Small intestine (tissue), 7 donors: ENCODE measurements around the gene C14orf132. TPM values are rescaled to one million over a fixed set of nuclear protein-coding genes. Genes with fewer than 3 reads are reported as not detected.
A peak's percentile ranks its signal among the peaks of the same experiment; 100 is the strongest.

Experiments used
- DNase-seq, 2 donors: peaks; one replicate each; pipeline versions ENCODE4 v3.0.0 to v3.0.0-alpha.2; 2013
- FAIRE-seq: peaks from 2 replicates; lab custom pipeline; 2012; peaks lifted over from hg19 to GRCh38; lab: Jason Lieb, UNC
- H3K27ac ChIP-seq, 3 donors: one replicate each; pipeline ENCODE4 v1.5.1; 2013; ENCODE audit warnings: low read length in 2 of 3, mild to moderate bottlenecking in 2 of 3, control low read depth in 1 of 3, inconsistent platforms in 1 of 3, low read depth in 1 of 3, moderate library complexity in 1 of 3
- H3K27me3 ChIP-seq, 3 donors: one replicate each; pipeline ENCODE4 v1.6.1; 2013; ENCODE audit warnings: low read length in 3 of 3, inconsistent platforms in 1 of 3; ENCODE audit not compliant: control insufficient read depth in 3 of 3, insufficient read depth in 3 of 3
- H3K36me3 ChIP-seq, 3 donors: one replicate each; pipeline ENCODE4 v1.6.1; 2013; ENCODE audit warnings: low read length in 3 of 3, inconsistent platforms in 1 of 3, low read depth in 1 of 3, mild to moderate bottlenecking in 1 of 3, moderate library complexity in 1 of 3; ENCODE audit not compliant: control insufficient read depth in 3 of 3, insufficient read depth in 2 of 3
- H3K4me1 ChIP-seq, 3 donors: one replicate each; pipeline ENCODE4 v1.6.1; 2013; ENCODE audit warnings: low read length in 2 of 3, inconsistent platforms in 1 of 3, low read depth in 1 of 3, mild to moderate bottlenecking in 1 of 3, moderate library complexity in 1 of 3; ENCODE audit not compliant: control insufficient read depth in 3 of 3, insufficient read depth in 2 of 3
- H3K4me3 ChIP-seq, 3 donors: one replicate each; pipeline ENCODE4 v1.5.1; 2013; ENCODE audit warnings: low read length in 3 of 3, control low read depth in 1 of 3, inconsistent platforms in 1 of 3, low read depth in 1 of 3, mild to moderate bottlenecking in 1 of 3, moderate library complexity in 1 of 3
- H3K9me3 ChIP-seq, 2 donors: one replicate each; pipeline ENCODE4 v1.6.1; 2013; ENCODE audit warnings: low read depth in 1 of 2, low read length in 1 of 2; ENCODE audit not compliant: control insufficient read depth in 2 of 2, insufficient read depth in 1 of 2
- WGBS, 3 donors: extraction: QIAGEN DNeasy Blood & Tissue Kit; methylation state at CpG; one replicate each; pipeline ENCODE4 v1.1.7; 2013; 5-methylcytosine and 5-hydroxymethylcytosine counted together
- polyA plus RNA-seq, 4 donors: library from polyadenylated mRNA; stranded (reverse) in 3 of 4; unstranded in 1 of 4; fragments of 200-250 nt in 3 of 4; fragments of 120-200 nt in 1 of 4; gene quantifications; one replicate each; pipeline versions ENCODE4 v1.2.1 to v1.2.3, GENCODE V29; 2013
- donor health status: healthy with polysubstance abuse.
- donor health status: control.
- donor health status: control.
- donor health status: Bipolar disorder and iron deficiency.
- donor health status: healthy.

C14orf132 gene
- polyA plus RNA-seq, 4 donors, result 0.45 to 10.1 (median 3.9) TPM

DNA sequence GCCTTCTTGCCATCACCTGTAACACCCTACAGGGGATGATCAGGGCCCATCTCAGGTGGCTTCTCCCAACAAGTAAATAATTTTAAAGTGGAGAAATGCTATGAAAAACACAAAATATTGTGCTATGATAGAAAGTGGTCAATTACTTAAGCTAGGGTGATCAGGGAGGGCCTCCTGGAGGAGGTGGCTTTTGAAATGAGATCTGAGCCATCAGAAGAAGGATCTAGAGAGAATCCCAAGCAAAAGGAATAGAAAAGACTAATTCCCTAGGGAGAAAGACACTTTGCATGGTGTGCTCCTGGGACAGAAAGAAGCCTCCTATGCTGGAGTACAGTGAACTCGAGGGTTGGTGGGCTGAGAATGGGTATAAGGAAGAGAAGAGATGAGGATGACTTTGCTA lies 7.5 kb upstream of the C14orf132 start:
- no peaks in the 10 kb centered on the region for H3K9me3 ChIP-seq
- H3K27ac ChIP-seq, result no peak overlapping the region
- FAIRE-seq, result no peak
- 20 to 66% (median 50%) methylated on average over 1 of the region's 1 CpG for WGBS, 3 donors
- H3K4me1 ChIP-seq, result no peaks in the 10 kb centered on the region
- peaks cover 0 to 3% (median 0%) of the 10 kb centered on the region in 3 donors for H3K27me3 ChIP-seq
- H3K36me3 ChIP-seq, result no peaks in the 10 kb centered on the region
- DNase-seq, result no peak
- no peak overlapping the region for H3K4me3 ChIP-seq

DNA sequence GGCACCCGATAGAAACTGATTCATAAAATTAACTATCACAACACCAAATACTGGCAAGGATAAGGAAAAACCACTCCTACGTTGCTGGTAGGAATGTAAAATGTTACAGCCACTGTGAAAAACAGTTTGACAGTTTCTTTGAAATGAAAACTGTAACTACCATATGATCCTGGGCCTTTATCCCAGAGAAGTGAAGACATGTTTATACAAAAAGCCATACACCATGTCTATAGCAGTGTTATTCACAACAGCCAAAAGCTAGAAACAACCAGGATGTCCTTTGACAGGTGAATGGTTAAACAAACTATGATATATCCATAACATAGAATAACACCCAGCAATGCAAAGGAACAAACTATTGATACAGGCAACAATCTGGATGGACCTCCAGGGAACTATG lies 3.7 kb upstream of the C14orf132 start:
- peaks cover 0 to 28% (median 8%) of the 10 kb centered on the region in 3 donors for H3K27me3 ChIP-seq
- peaks cover 0 to 3% of the 10 kb centered on the region in 2 donors for H3K9me3 ChIP-seq
- FAIRE-seq (no peak), DNase-seq (no peak)
- WGBS, 3 donors, result 11 to 47% (median 26%) methylated on average over 2 of the region's 2 CpGs
- peaks cover 0 to 2% (median 0%) of the 10 kb centered on the region in 3 donors for H3K4me1 ChIP-seq
- no peaks in the 10 kb centered on the region for H3K36me3 ChIP-seq
- no peak overlapping the region for H3K27ac ChIP-seq
- H3K4me3 ChIP-seq, result no peak overlapping the region

DNA sequence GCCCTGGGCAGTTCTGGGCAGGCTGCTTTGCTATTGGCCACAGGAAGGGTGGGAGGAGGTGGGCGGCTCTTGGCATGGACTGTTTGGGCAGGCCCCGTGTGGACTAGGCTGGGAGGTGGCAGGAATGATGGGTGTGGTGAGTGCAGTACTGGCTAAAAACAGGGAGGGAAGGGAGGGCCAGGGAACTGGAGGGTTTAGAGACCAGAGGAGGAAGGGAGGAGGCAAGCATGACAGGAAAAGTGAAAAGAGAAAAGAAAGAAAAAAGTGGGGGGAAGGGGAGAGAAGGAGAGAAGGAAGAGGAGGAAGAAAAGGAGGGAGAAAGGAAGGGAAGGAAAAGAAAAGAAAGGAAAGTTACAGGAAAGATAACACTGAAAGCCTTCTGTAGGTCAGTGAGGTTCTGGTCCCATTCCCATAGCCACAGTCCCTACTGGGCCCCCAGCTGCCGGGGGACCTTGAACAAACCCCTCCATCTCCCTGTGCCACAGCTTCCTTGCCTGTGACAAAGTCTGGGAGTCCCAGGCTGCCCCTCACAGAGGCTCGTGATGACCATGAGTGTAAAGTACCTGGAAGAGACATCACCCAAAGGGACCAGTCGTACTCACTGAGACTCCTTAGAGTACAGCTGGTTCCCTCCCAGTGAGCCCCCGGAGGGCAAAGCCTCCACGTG lies 1.1 kb upstream of the C14orf132 start:
- peaks cover 0 to 44% (median 13%) of the 10 kb centered on the region in 3 donors for H3K27me3 ChIP-seq
- no peak overlapping the region for H3K27ac ChIP-seq

DNA sequence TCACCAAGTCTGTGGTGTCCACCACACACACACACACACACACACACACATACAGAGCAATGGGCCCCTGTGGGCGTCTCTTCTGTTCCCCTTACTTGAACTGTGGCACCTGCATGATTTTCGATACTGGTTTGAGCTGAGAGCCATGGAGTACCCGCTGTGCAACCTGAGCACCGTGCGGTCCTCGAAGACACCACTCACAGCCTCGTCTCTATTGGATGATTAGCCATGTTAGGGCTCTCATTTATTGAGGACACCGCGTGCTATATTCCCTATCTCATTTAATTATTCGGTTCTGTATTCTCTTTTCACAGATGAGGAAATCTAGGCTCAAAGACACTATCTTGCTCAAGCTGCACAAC lies 623 bp upstream of the C14orf132 start:
- Histone ChIP-seq H3K4me3 (peak overlapping the region in 1 of 3 donors; percentile 49), H3K36me3 (peaks cover 0 to 2% (median 0%) of the 10 kb centered on the region in 3 donors), H3K27me3 (peaks cover 0 to 44% (median 13%) of the 10 kb centered on the region in 3 donors), H3K27ac (no peak overlapping the region), H3K9me3 (peaks cover 0 to 3% of the 10 kb centered on the region in 2 donors), H3K4me1 (peaks cover 0 to 2% (median 0%) of the 10 kb centered on the region in 3 donors)
- 25 to 29% (median 26%) methylated on average over 10 of the region's 10 CpGs for WGBS, 3 donors
- no peak for FAIRE-seq
- DNase-seq, result no peak

More for the DNA sequence above, 1.1 kb upstream of the C14orf132 start:
- Histone ChIP-seq H3K4me3 (no peak overlapping the region), H3K36me3 (peaks cover 0 to 2% (median 0%) of the 10 kb centered on the region in 3 donors), H3K4me1 (peaks cover 0 to 2% (median 0%) of the 10 kb centered on the region in 3 donors), H3K9me3 (peaks cover 0 to 3% of the 10 kb centered on the region in 2 donors)
- WGBS, 3 donors, result 21 to 25% (median 24%) methylated on average over 7 of the region's 7 CpGs
- DNase-seq (no peak), FAIRE-seq (no peak)

DNA sequence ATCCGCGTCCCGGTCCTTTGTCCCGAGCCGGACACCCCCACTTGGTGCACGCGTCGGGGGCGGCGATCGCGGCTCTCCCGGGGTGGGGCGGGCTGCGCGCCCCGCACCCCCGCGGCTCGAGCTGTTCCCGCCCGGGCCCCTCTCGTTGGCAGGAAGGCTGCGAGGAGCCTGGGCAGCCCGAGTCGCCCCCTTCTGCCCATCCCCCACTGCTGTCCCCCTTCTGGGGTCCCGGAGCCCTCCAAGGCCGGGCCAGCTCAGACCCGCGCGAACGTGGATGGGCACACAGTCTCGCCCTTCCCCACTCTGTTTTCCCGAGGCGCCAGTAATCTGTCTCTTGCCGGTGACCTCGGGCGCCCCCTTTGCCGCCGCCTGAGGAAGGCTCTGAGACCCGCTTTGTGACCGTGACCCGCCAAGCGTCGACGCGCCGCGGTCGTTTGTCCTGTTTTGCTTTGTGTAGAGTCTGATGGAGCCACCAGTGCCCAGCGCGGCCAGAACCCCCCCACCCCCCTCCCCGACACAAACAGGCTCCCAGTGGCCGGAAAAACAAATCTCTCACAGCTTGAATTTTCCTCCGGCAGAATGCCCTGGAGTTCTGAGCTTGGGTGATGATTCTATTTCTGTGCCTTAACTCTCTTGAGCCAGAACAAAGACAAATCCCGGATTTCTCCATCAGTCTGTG lies 610 bp downstream of the C14orf132 start:
- FAIRE-seq (no peak), DNase-seq (peak in 1 of 2 donors; percentile 32)
- 1 to 2% (median 2%) methylated on average over 38 to 56 of the region's 56 CpGs for WGBS, 3 donors
- H3K9me3 ChIP-seq, result peaks cover 0 to 3% of the 10 kb centered on the region in 2 donors
- H3K27ac ChIP-seq, result peak overlapping the region in 2 of 3 donors; percentile 2 to 73
- H3K36me3 ChIP-seq, result peaks cover 0 to 2% (median 0%) of the 10 kb centered on the region in 3 donors
- peaks cover 0 to 44% (median 13%) of the 10 kb centered on the region in 3 donors for H3K27me3 ChIP-seq
- peaks cover 0 to 2% (median 0%) of the 10 kb centered on the region in 3 donors for H3K4me1 ChIP-seq
- H3K4me3 ChIP-seq, result peak overlapping the region; percentile 21 to 56 (median 49)

DNA sequence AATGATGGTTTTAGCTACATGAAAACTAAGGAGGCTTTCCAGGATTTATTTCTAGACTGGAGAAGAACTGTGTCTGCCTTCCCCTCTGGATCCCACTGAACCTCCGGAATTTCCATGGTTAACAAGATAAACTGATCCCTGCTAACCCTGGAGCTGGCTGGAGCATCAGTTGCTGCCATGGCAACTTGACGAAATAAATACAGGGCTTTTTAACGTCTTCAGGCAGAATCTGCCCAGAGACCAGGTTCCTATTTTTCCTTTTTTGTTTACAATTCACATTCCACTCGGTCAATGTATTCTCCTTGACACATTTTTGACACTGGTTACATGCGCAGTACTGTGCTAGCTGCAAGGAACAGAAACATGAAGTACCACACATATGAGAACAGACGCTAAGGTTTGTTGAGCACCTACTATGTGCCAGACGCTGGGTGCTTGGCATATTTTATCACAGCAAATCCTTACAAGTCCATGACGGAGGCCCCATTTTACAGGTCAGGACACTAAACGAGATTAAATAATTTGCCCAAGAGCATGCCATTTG lies 1.7 kb downstream of the C14orf132 start:
- 60 to 61% (median 61%) methylated on average over 9 of the region's 9 CpGs for WGBS, 3 donors
- Histone ChIP-seq H3K27me3 (peaks cover 0 to 44% (median 13%) of the 10 kb centered on the region in 3 donors), H3K9me3 (peaks cover 0 to 5% of the 10 kb centered on the region in 2 donors), H3K4me1 (peaks cover 0 to 2% (median 0%) of the 10 kb centered on the region in 3 donors), H3K27ac (no peak overlapping the region), H3K4me3 (peak overlapping the region in 1 of 3 donors; percentile 49), H3K36me3 (peaks cover 0 to 2% (median 0%) of the 10 kb centered on the region in 3 donors)
- FAIRE-seq (no peak), DNase-seq (no peak)

DNA sequence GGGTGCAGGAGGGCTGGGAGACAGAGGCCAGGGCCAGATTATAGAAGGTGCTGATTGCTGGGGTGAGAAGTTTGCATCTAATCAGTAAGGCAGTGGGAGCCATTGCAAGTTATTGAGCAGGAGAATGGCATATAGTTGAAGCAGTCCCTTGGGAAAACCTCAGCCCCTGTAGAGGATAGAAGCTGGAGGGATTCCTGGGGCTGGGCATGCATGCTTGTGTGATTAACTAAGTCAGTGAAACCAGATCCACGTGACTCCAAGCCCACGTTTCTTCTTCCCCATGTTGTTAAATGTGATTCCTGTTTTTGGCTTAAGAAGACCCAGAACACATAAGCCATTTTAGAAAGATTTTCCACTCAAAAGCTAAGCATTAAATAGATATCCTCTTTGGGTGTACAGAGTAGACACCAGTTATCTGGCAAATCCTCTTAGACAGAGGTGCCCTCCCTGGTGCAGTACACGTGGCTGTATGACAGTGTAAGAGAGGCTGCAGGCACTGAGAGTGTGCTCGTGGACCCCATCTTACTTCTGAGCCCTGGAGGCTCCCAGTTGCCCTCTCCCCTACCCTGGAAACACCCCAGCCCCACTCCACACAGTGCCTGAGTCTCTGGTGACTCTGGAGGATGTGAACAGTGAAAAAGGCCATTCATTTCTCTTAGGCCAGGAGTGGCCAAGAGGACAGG lies 3.2 kb downstream of the C14orf132 start:
- H3K4me1 ChIP-seq, result peaks cover 0 to 2% (median 0%) of the 10 kb centered on the region in 3 donors
- peaks cover 0 to 44% (median 13%) of the 10 kb centered on the region in 3 donors for H3K27me3 ChIP-seq
- H3K9me3 ChIP-seq, result peaks cover 0 to 8% of the 10 kb centered on the region in 2 donors
- 38 to 60% (median 39%) methylated on average over 4 of the region's 4 CpGs for WGBS, 3 donors
- DNase-seq (no peak), FAIRE-seq (no peak)
- H3K4me3 ChIP-seq, result no peak overlapping the region
- no peak overlapping the region for H3K27ac ChIP-seq
- peaks cover 0 to 2% (median 0%) of the 10 kb centered on the region in 3 donors for H3K36me3 ChIP-seq

DNA sequence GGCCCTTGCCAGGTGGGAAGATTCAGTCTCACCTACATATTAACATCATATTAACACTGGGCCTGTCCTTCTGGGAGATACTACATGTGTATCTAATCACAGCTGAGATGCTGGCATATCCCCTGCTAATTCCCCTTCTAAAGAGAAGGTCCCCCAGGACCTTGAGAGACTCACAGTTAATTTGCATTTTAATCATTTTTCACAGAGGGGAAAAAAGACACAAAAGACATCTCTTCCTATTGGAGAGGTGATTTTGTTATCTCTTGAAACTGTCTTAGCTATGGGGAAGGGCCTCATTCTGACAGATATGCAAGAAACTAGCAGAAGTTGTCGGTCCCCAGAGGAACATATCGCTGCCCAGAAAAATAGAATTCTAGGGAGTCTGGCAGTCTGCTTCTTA lies 7.5 kb downstream of the C14orf132 start:
- Histone ChIP-seq H3K27ac (no peak overlapping the region), H3K36me3 (peaks cover 0 to under 1% (median 0%) of the 10 kb centered on the region in 3 donors), H3K4me3 (no peak overlapping the region), H3K4me1 (no peaks in the 10 kb centered on the region), H3K9me3 (peaks cover 0 to 5% of the 10 kb centered on the region in 2 donors), H3K27me3 (peaks cover 0 to 7% (median 0%) of the 10 kb centered on the region in 3 donors)
- DNase-seq, result no peak
- WGBS, 3 donors, result 92 to 98% (median 94%) methylated on average over 2 of the region's 2 CpGs
- FAIRE-seq, result no peak
